D721Med (cell line): ENCODE measurements around the gene FBXL22.

Experiments
- DNase-seq: peaks from one replicate; pipeline ENCODE4 v3.0.0; 2011; ENCODE audit warnings: low spot score; ENCODE audit not compliant: insufficient read length
- FAIRE-seq: peaks from 2 replicates; lab custom pipeline; 2011; peaks lifted over from hg19 to GRCh38; lab: Jason Lieb, UNC
- TF ChIP-seq, protein P1 (sequence below): IDR thresholded peaks from 2 replicates; pipeline ENCODE4 v1.5.1; 2012; ENCODE audit warnings: mild to moderate bottlenecking, control low read depth; ENCODE audit not compliant: insufficient read depth; ENCODE audit errors: missing control alignments

Gene FBXL22

DNA sequence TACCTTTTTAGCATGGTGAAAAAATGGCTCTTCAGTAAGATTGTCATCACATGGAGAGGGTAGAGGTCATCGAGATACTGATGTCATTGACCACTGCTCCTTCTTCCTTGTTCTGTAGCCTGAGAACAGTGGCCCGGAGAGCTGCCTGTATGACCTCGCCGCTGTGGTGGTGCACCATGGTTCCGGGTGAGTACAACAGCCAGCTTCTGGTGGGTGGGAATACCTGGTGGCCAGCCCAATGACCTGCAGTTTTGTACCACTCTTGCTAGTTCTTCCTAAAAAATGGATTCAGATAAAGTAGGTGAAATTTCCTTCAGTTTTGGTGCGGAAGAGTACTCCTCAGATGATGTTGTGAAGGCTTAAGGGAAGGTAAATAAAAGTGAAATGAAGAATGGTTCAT lies 8.4 kb upstream of the FBXL22 start:
- no peak for FAIRE-seq
- TF ChIP-seq, protein P1, sequence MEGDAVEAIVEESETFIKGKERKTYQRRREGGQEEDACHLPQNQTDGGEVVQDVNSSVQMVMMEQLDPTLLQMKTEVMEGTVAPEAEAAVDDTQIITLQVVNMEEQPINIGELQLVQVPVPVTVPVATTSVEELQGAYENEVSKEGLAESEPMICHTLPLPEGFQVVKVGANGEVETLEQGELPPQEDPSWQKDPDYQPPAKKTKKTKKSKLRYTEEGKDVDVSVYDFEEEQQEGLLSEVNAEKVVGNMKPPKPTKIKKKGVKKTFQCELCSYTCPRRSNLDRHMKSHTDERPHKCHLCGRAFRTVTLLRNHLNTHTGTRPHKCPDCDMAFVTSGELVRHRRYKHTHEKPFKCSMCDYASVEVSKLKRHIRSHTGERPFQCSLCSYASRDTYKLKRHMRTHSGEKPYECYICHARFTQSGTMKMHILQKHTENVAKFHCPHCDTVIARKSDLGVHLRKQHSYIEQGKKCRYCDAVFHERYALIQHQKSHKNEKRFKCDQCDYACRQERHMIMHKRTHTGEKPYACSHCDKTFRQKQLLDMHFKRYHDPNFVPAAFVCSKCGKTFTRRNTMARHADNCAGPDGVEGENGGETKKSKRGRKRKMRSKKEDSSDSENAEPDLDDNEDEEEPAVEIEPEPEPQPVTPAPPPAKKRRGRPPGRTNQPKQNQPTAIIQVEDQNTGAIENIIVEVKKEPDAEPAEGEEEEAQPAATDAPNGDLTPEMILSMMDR: no peak
- no peak for DNase-seq

DNA sequence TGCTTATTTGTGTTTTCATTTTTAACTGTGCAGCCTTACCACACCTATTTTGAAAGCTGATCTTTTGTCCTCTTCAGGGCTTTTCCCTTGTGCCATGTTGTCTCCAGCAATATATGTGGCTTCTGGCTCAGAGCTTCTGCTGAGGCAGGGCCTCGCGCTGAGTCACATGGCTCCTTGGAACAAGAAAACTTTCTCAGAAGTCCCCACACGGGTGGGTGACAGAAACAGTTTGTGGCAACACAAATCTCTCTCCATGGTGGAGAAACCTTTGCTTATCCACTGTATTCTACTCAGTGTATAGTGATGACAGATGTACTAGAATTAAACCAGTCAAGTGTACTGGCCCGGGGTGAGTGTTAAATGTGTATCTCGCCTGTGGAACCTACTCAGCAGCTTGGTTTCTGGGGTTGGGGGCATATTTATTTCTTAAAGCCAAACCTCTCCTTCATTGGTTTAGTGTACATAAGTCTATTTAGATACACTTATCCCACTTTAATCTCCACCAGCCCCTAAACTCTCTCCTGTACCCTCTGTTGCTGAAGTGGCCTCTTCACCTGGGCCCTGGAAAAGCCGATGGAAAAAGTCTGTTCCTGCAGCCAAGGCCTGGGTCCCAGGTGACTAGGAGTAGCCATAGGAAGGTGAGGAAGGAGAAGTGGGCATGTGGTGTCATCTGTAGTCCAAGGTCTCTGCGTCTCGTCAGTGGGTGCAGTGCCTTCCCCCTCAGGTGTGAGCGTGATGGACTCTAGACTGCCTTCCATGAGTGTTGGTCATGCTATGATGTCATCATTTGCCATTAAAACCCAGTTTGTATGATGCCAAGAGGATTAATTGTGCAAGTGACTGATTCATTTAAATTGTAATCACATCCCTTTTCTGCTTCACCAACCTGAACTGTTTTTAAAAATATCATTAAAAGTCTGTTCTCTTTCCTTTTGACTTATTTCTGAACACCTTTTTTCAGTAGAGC lies 3.2 kb upstream of the FBXL22 start:
- TF ChIP-seq, protein P1: no peak
- DNase-seq (no peak), FAIRE-seq (no peak)

DNA sequence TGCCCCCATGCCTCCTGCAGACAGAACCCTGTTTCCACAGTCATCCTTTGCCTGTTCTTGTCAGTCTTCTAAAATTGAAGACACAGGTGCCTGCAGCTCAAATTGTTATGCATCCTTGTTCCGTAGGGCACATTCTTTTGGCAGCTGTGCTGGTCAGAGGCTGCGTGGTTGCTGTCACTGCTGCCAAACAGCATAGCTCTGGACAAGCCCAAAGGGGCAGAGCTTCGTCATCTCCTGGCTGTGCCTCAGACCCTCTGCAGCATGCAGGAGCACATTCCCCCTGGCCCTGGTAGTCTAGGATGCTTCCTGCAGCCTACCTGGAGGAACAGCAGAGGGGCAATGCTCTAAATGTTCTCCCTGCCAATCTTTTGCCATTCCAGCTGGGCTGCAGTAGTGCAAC lies 2.1 kb upstream of the FBXL22 start:
- DNase-seq (no peak), FAIRE-seq (no peak)
- TF ChIP-seq, protein P1: no peak

- no peak for FAIRE-seq
- no peak for DNase-seq
- TF ChIP-seq, protein P1: no peak
Measured at GRCh38 chr15:63595688-63596087, 1.5 kb upstream of the FBXL22 start.

GRCh38 chr15:63596676-63597037 lies 530 bp upstream of the FBXL22 start:
- TF ChIP-seq, protein P1: no peak
- DNase-seq (no peak), FAIRE-seq (no peak)

GRCh38 chr15:63597821-63598220 lies 634 bp downstream of the FBXL22 start:
- no peak for FAIRE-seq
- no peak for DNase-seq
- TF ChIP-seq, protein P1: no peak
